OCI-LY1 (cell line): Measurements from ENCODE around the gene CARMIL1.

Experiments
- H2AFZ ChIP-seq: fragments of 200-600 bp; sonication (generic), shearing (Covaris generic); 2 replicates; pipeline ENCODE4 v1.6.0; 2014; ENCODE audit warnings: antibody characterized with exemption, mild to moderate bottlenecking, low read length
- H3F3A ChIP-seq: fragments of 200-600 bp; sonication (generic), shearing (Covaris generic); 2 replicates; pipeline ENCODE4 v1.6.0; 2014; ENCODE audit warnings: mild to moderate bottlenecking, antibody characterized with exemption, low read length, moderate library complexity; ENCODE audit not compliant: insufficient read depth
- H3K27ac ChIP-seq: fragments of 200-600 bp; sonication (generic); 2 replicates; pipeline ENCODE4 v1.5.1; 2014; ENCODE audit warnings: low read length, mixed run types, mild to moderate bottlenecking, low read depth; ENCODE audit not compliant: poor library complexity, severe bottlenecking
- H3K27me3 ChIP-seq: fragments of 200-600 bp; sonication (generic); 2 replicates; pipeline ENCODE4 v1.6.0; 2014; ENCODE audit warnings: antibody characterized with exemption, mild to moderate bottlenecking, low read length, moderate library complexity; ENCODE audit not compliant: insufficient read depth
- H3K36me3 ChIP-seq: fragments of 200-600 bp; sonication (generic); 2 replicates; pipeline ENCODE4 v1.6.1; 2014; ENCODE audit warnings: mild to moderate bottlenecking, antibody characterized with exemption, low read length, moderate library complexity, mixed read lengths; ENCODE audit not compliant: insufficient read depth
- H3K4me1 ChIP-seq: fragments of 200-600 bp; sonication (generic); 2 replicates; pipeline ENCODE4 v1.5.1; 2014; ENCODE audit warnings: mild to moderate bottlenecking, low read length, moderate library complexity; ENCODE audit not compliant: insufficient read depth, severe bottlenecking
- H3K4me2 ChIP-seq: fragments of 200-600 bp; sonication (generic), shearing (Covaris generic); 2 replicates; pipeline ENCODE4 v1.6.1; 2014; ENCODE audit warnings: low read length
- H3K4me3 ChIP-seq: fragments of 200-600 bp; sonication (generic); 2 replicates; pipeline ENCODE4 v1.5.1; 2014; ENCODE audit warnings: low read length, low read depth, mild to moderate bottlenecking, mixed read lengths; ENCODE audit not compliant: poor library complexity, severe bottlenecking
- H3K79me2 ChIP-seq: fragments of 200-600 bp; shearing (Covaris generic); 2 replicates; pipeline ENCODE4 v1.6.1; 2016; ENCODE audit warnings: mixed run types, low read length, mixed read lengths; ENCODE audit not compliant: insufficient read depth
- H3K9ac ChIP-seq: fragments of 200-600 bp; sonication (generic), shearing (Covaris generic); 2 replicates; pipeline ENCODE4 v1.6.1; 2014; ENCODE audit warnings: mild to moderate bottlenecking, low read length, mixed read lengths
- H3K9me2 ChIP-seq: fragments of 200-600 bp; sonication (generic), shearing (Covaris generic); 2 replicates; pipeline ENCODE4 v1.6.1; 2014; ENCODE audit warnings: low read depth, mild to moderate bottlenecking, low read length, mixed read lengths
- H3K9me3 ChIP-seq: fragments of 200-600 bp; shearing (Covaris generic); 2 replicates; pipeline ENCODE4 v1.6.1; 2014; ENCODE audit warnings: low read length, mixed read lengths
- H4K20me1 ChIP-seq: fragments of 200-600 bp; sonication (generic), shearing (Covaris generic); 2 replicates; pipeline ENCODE4 v1.6.0; 2016; ENCODE audit warnings: mild to moderate bottlenecking, low read length; ENCODE audit not compliant: insufficient read depth
- CTCF ChIP-seq: fragments of 200-600 bp; sonication (generic), shearing (Covaris generic); IDR thresholded peaks from 2 replicates; pipeline ENCODE4 v1.5.1; 2017; ENCODE audit warnings: mild to moderate bottlenecking, antibody characterized with exemption, low read length, moderate library complexity, mixed read lengths
- EZH2 ChIP-seq: fragments of 200-600 bp; sonication (generic), shearing (Covaris generic); IDR thresholded peaks from 2 replicates; pipeline ENCODE4 v1.8.0; 2017; ENCODE audit warnings: borderline replicate concordance, mixed run types, mild to moderate bottlenecking, antibody characterized with exemption, low read length, moderate library complexity, mixed read lengths

Gene CARMIL1

GRCh38 chr6:25266456-25267100 lies 12.6 kb upstream of the CARMIL1 start:
- Histone ChIP-seq H3K27ac (no peak overlapping the region), H3K27me3 (no peaks in the 10 kb centered on the region), H3K36me3 (no peaks in the 10 kb centered on the region), H3K4me3 (no peak overlapping the region), H3K4me1 (no peaks in the 10 kb centered on the region), H3K9me3 (no peaks in the 10 kb centered on the region), H4K20me1 (no peaks in the 10 kb centered on the region), H2AFZ (no peak overlapping the region), H3K9ac (no peak overlapping the region), H3K4me2 (no peak overlapping the region), H3F3A (no peaks in the 10 kb centered on the region), H3K9me2 (no peaks in the 10 kb centered on the region), H3K79me2 (no peaks in the 10 kb centered on the region)
- TF ChIP-seq EZH2 (no peak), CTCF (no peak)

DNA sequence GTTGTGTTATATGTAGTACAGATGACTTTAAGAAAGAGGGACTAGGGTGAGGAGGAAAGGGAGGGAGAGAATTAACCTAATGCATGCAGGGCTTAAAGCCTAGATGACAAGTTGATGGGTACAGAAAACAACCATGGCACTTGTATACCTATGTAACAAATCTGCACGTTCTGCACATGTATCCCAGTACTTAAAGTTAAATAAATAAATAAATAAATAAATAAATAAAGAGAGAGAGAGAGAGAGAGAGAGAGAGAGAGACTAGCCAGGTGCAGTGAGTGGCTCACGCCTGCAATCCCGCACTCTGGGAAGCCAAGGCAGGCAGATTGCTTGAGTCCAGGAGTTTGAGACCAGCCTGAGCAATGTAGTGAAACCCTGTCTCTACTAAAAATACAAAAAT lies 11.5 kb upstream of the CARMIL1 start:
- Histone ChIP-seq H3K9ac (no peak overlapping the region), H3K4me1 (no peaks in the 10 kb centered on the region), H4K20me1 (no peaks in the 10 kb centered on the region), H3K9me2 (no peaks in the 10 kb centered on the region), H3K27ac (no peak overlapping the region), H3K4me2 (no peak overlapping the region), H3K27me3 (no peaks in the 10 kb centered on the region), H2AFZ (no peak overlapping the region), H3K36me3 (no peaks in the 10 kb centered on the region), H3F3A (no peaks in the 10 kb centered on the region), H3K9me3 (no peaks in the 10 kb centered on the region), H3K4me3 (no peak overlapping the region), H3K79me2 (no peaks in the 10 kb centered on the region)
- TF ChIP-seq EZH2, result no peak
- no peak for TF ChIP-seq CTCF

DNA sequence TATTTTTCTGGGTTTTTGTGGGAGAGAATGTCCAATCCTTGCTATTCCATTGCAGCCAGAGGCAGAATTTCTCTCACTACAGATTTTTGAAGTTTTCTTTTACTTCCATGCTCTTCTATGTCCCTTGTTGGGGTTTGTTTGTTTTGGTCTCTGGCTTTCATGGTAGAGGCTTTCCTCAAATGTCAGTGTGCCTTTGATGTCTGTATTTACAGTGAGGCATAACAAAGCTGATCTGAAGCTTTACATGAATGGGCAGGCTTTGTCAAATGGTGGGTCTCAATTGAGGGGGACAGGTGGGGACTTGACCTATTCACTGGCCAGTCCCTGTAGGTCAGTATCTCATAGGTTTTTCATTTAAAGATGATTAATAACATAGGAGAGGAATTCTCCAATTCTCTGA lies 8.6 kb upstream of the CARMIL1 start:
- Histone ChIP-seq H3K4me1 (no peaks in the 10 kb centered on the region), H2AFZ (no peak overlapping the region), H3K9me2 (no peaks in the 10 kb centered on the region), H3K79me2 (no peaks in the 10 kb centered on the region), H3F3A (no peaks in the 10 kb centered on the region), H3K4me3 (no peak overlapping the region), H3K36me3 (no peaks in the 10 kb centered on the region), H3K27ac (no peak overlapping the region), H3K4me2 (no peak overlapping the region), H3K27me3 (no peaks in the 10 kb centered on the region), H3K9me3 (no peaks in the 10 kb centered on the region), H3K9ac (no peak overlapping the region), H4K20me1 (no peaks in the 10 kb centered on the region)
- TF ChIP-seq CTCF (no peak), EZH2 (no peak)
